Transverse colon (tissue), 3 donors: ENCODE data around the gene HSPA12A.

Source experiments
- EP300 ChIP-seq: sonication (generic); formaldehyde crosslinking; IDR thresholded peaks from one replicate; pipeline ENCODE4 v1.6.1; 2017; ENCODE audit warnings: antibody characterized with exemption, low read depth
- TF ChIP-seq, protein P1 (sequence below), 5 experiments: fragments of 200-600 bp in 3 of 5; fragments of 450-650 bp in 2 of 5; sonication (generic) in 3 of 5; IDR thresholded peaks; 1 replicate in 2 of 5; 2 replicates in 3 of 5; pipeline ENCODE4 v1.5.1; 2016 to 2017; ENCODE audit warnings: antibody characterized with exemption in 5 of 5, inconsistent platforms in 3 of 5, mild to moderate bottlenecking in 2 of 5, moderate library complexity in 1 of 5

DNA sequence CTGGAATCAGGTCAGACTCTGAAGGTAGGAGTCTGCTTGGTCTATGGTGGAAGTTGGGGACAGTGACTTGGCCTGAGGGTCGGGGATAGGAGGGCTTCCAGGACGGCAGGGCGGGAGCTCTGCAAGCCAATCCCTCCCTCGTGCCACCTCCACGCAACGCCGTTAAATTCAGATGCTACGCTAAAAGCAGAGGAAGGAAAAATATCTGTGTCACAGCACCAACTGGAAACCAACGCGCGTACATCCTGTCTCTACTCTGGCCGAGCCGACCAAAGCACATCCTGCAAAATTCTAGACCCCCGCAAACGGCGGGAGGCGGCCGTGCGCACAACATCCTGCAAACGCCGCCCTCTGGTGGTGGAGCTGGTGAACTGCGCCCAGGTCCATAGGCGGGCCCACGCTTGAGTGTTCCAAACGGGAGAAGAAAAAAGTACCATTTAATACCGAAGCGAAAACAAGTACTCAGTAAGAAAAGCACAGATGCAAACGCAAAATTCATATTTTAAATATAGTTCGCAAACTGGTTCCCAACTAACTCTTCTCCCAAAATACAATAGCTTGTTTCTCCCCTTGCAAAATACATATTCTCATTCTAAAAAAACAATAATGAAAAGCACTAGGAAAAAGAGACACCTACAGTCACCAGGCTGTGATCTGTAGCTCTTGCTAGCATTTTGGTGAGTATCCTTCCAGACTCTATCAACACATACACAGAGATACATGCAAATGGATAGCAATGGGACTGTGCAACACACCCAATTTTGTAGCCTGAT lies 45.7 kb upstream of the HSPA12A start:
- TF ChIP-seq, protein P1, sequence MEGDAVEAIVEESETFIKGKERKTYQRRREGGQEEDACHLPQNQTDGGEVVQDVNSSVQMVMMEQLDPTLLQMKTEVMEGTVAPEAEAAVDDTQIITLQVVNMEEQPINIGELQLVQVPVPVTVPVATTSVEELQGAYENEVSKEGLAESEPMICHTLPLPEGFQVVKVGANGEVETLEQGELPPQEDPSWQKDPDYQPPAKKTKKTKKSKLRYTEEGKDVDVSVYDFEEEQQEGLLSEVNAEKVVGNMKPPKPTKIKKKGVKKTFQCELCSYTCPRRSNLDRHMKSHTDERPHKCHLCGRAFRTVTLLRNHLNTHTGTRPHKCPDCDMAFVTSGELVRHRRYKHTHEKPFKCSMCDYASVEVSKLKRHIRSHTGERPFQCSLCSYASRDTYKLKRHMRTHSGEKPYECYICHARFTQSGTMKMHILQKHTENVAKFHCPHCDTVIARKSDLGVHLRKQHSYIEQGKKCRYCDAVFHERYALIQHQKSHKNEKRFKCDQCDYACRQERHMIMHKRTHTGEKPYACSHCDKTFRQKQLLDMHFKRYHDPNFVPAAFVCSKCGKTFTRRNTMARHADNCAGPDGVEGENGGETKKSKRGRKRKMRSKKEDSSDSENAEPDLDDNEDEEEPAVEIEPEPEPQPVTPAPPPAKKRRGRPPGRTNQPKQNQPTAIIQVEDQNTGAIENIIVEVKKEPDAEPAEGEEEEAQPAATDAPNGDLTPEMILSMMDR (IDR thresholded peaks at IDR 0.05), result peak; percentile 95 to 100 (median 99)
- no peak for TF ChIP-seq EP300
